Right ventricle myocardium superior (tissue), 1 donor: ENCODE results near the gene ADAM22. TPM values are rescaled to one million over a fixed set of nuclear protein-coding genes. Genes with fewer than 3 reads are reported as not detected.

Source experiments
- ATAC-seq: fragments of 200-7000 bp; cut with Tn5 transposase; one replicate; pipeline ENCODE4 v1.9.1; 2020; ENCODE audit warnings: mild to moderate bottlenecking; ENCODE audit not compliant: poor library complexity
- DNase-seq: peaks from one replicate; pipeline ENCODE4 v3.0.0-alpha.2; 2020
- intact Hi-C: fragments of 100-400 bp; cut with DNase I; formaldehyde crosslinking; loops from one replicate; pipeline ENCODE4 v1.11.2; 2022
- total RNA-seq: library from RNA; stranded (reverse); fragmentation: NEBNext Ultra II Directional; extraction: Animal tissue kit (Norgen Biotek cat#: 25700); gene quantifications from one replicate; pipeline ENCODE4 v1.2.1, GENCODE V29; 2021
- donor health status: DM: no; HTN: yes; CAD: no; lungs with severe emphysema.

ADAM22 gene
- total RNA-seq, 1 donor from 2014 or later, result 1.3 TPM

- intact Hi-C loops, result no loop called here
- ATAC-seq, result no peak
- DNase-seq, result no peak
Observed at GRCh38 chr7:88224601-88225275, 290.7 kb downstream of the ADAM22 start.

GRCh38 chr7:88226201-88226600 lies 292.1 kb downstream of the ADAM22 start:
- no peak for ATAC-seq
- intact Hi-C loops, result no loop called here
- DNase-seq, result no peak

- ATAC-seq, result no peak
- DNase-seq, result no peak
Observed at GRCh38 chr7:88226886-88227516, 292.9 kb downstream of the ADAM22 start.

GRCh38 chr7:88229302-88229995 lies 295.4 kb downstream of the ADAM22 start:
- intact Hi-C loops, result no loop called here
- DNase-seq (no peak), ATAC-seq (no peak)

More at GRCh38 chr7:88226886-88227516, 292.9 kb downstream of the ADAM22 start:
- intact Hi-C loops, result no loop called here

GRCh38 chr7:88230646-88231045 lies 296.6 kb downstream of the ADAM22 start:
- no peak for ATAC-seq
- no peak for DNase-seq
- intact Hi-C loops, result no loop called here

- ATAC-seq, result no peak
- intact Hi-C loops, result no loop called here
- no peak for DNase-seq
Observed at GRCh38 chr7:88233828-88234227, 299.8 kb downstream of the ADAM22 start.

GRCh38 chr7:88239852-88240251 lies 305.8 kb downstream of the ADAM22 start:
- intact Hi-C loops, result no loop called here
- ATAC-seq, result no peak
- no peak for DNase-seq

GRCh38 chr7:88243345-88243909 lies 309.4 kb downstream of the ADAM22 start:
- no peak for DNase-seq
- peak; percentile 96 for ATAC-seq

GRCh38 chr7:88244258-88244657 lies 310.2 kb downstream of the ADAM22 start:
- intact Hi-C loops, result no loop called here
- ATAC-seq, result no peak

More at GRCh38 chr7:88243345-88243909, 309.4 kb downstream of the ADAM22 start:
- intact Hi-C loops, result loop anchor here (2.0 kb wide), 1 partner anchor 115 kb away; no protein-coding TSS in a partner anchor

More at GRCh38 chr7:88244258-88244657, 310.2 kb downstream of the ADAM22 start:
- DNase-seq, result no peak

Other genes starting within 250 kb of the ADAM22 start
- gene SLC25A40, start 57.9 kb upstream of the ADAM22 start, total RNA-seq, result 20.8 TPM
- gene DBF4, start 57.8 kb upstream of the ADAM22 start, total RNA-seq, result 1.1 TPM